Chondrocyte (in vitro differentiated cells): ENCODE results near the gene SGTB. TPM values are rescaled to one million over a fixed set of nuclear protein-coding genes. Genes with fewer than 3 reads are reported as not detected.

Source experiments
- DNase-seq: peaks from one replicate; pipeline ENCODE4 v3.0.0; 2021; ENCODE audit warnings: mixed read lengths, low spot score
- H3K27ac Mint-ChIP-seq: one replicate; pipeline ENCODE4 v1.8.0; 2021; ENCODE audit warnings: mild to moderate bottlenecking, moderate library complexity, mixed read lengths; ENCODE audit not compliant: unreplicated experiment
- H3K27me3 Mint-ChIP-seq: 2 replicates; pipeline ENCODE4 v1.8.0; 2021; ENCODE audit warnings: low read depth, mixed read lengths
- H3K36me3 Mint-ChIP-seq: 2 replicates; pipeline ENCODE4 v1.8.0; 2021; ENCODE audit warnings: low read depth, mixed read lengths
- H3K4me1 Mint-ChIP-seq: 2 replicates; pipeline ENCODE4 v1.8.0; 2021; ENCODE audit warnings: low read depth, mild to moderate bottlenecking, mixed read lengths
- H3K4me3 Mint-ChIP-seq: one replicate; pipeline ENCODE4 v1.8.0; 2021; ENCODE audit warnings: mild to moderate bottlenecking, moderate library complexity, mixed read lengths; ENCODE audit not compliant: unreplicated experiment
- H3K9me3 Mint-ChIP-seq: 2 replicates; pipeline ENCODE4 v1.8.0; 2021; ENCODE audit warnings: low read depth, mixed read lengths
- CTCF ChIP-seq: fragments of 200-600 bp; sonication (generic); IDR thresholded peaks from 2 replicates; pipeline ENCODE4 v1.5.0; 2021; ENCODE audit warnings: antibody characterized with exemption, mild to moderate bottlenecking, moderate library complexity
- total RNA-seq: library from RNA; stranded (reverse); gene quantifications from 3 replicates; pipeline ENCODE4 v1.2.1, GENCODE V29; 2021

Gene SGTB
- total RNA-seq, 1 donor from 2014 or later, result 30.9 TPM

- peaks cover 11% of the 10 kb centered on the region for H3K36me3 Mint-ChIP-seq
- peaks cover 4% of the 10 kb centered on the region for H3K9me3 Mint-ChIP-seq
- H3K4me1 Mint-ChIP-seq, result peaks cover 13% of the 10 kb centered on the region
- no peak overlapping the region for H3K4me3 Mint-ChIP-seq
- DNase-seq, result no peak
- H3K27me3 Mint-ChIP-seq, result no peaks in the 10 kb centered on the region
- no peak for TF ChIP-seq CTCF
- no peak overlapping the region for H3K27ac Mint-ChIP-seq
These were observed 44.9 kb upstream of the SGTB start for GRCh38 chr5:65766781-65767180.

- Mint-ChIP-seq H3K36me3 (peaks cover 11% of the 10 kb centered on the region), H3K27ac (no peak overlapping the region), H3K9me3 (peaks cover 4% of the 10 kb centered on the region), H3K4me3 (no peak overlapping the region), H3K4me1 (peaks cover 13% of the 10 kb centered on the region), H3K27me3 (no peaks in the 10 kb centered on the region)
- no peak for TF ChIP-seq CTCF
- no peak for DNase-seq
These were observed 44.3 kb upstream of the SGTB start for GRCh38 chr5:65766175-65766574.

- Mint-ChIP-seq H3K9me3 (peaks cover 4% of the 10 kb centered on the region), H3K27ac (no peak overlapping the region), H3K36me3 (peaks cover 13% of the 10 kb centered on the region), H3K4me3 (no peak overlapping the region), H3K4me1 (peaks cover 17% of the 10 kb centered on the region), H3K27me3 (no peaks in the 10 kb centered on the region)
- no peak for DNase-seq
- TF ChIP-seq CTCF, result no peak
These were observed 43.7 kb upstream of the SGTB start for GRCh38 chr5:65765582-65765981.

- no peaks in the 10 kb centered on the region for H3K27me3 Mint-ChIP-seq
- H3K4me3 Mint-ChIP-seq, result no peak overlapping the region
- no peak for DNase-seq
- TF ChIP-seq CTCF, result no peak
- H3K27ac Mint-ChIP-seq, result no peak overlapping the region
- peaks cover 4% of the 10 kb centered on the region for H3K4me1 Mint-ChIP-seq
- H3K9me3 Mint-ChIP-seq, result no peaks in the 10 kb centered on the region
- peaks cover 11% of the 10 kb centered on the region for H3K36me3 Mint-ChIP-seq
These were observed 40.3 kb upstream of the SGTB start for GRCh38 chr5:65762234-65762633.

- H3K4me1 Mint-ChIP-seq, result peaks cover 4% of the 10 kb centered on the region
- no peak for DNase-seq
- no peaks in the 10 kb centered on the region for H3K27me3 Mint-ChIP-seq
- no peak overlapping the region for H3K27ac Mint-ChIP-seq
- TF ChIP-seq CTCF, result peak; percentile 72
- H3K36me3 Mint-ChIP-seq, result peaks cover 4% of the 10 kb centered on the region
- no peak overlapping the region for H3K4me3 Mint-ChIP-seq
- H3K9me3 Mint-ChIP-seq, result no peaks in the 10 kb centered on the region
These were observed 38.8 kb upstream of the SGTB start for GRCh38 chr5:65760504-65761275.
